ENCODE results near the gene MSTN.
"Not testable (repeated sequence)": the region's sequence is repeated elsewhere in the genome, so short reads cannot be mapped to it uniquely, and the experiment has no call there.

MSTN gene

DNA sequence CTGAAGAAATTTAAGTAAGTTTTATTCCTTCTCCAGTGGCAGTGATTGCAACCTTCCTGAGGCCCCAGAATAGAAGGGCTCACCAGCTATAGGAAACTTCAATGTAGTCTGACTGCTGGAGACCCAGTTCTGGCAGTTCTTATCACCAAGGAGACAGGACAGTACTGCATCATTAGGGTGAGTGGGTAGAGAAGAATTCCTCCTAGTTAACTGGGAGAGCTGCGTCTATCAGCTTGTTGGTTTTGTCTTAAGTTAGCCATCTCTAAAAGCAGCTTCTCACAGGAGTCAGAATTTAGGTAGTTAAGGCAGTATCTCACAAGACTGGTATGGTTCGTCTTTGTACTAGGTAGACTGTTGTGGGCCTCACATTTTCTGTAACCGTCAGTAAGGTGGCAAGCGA is 3.3 kb upstream of the MSTN start:
- no peak for DNase-seq (ENCODE audit: low read depth in 2 of 2, low spot score in 1 of 2)

DNA sequence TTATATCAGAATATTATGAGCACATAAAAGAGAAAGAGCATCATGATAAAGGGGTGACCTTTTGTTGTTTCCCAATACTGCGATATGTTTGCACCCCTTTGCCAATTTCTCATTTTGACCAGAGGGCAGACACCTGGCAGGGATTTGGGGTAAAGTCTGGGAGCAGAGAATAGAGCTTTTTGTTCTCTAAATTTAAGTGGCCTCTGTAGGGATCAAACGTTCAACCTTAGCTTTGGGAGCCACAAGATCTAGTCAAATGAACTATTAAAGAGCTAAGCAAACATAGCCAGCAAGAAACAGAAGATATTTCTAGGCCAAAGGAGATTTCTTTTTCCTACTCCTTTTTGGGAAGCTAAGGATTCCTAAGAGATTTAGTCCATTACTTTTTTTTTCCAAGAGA is 1.1 kb upstream of the MSTN start:
- no peak for DNase-seq (ENCODE audit: low read depth in 2 of 2, low spot score in 1 of 2)

DNA sequence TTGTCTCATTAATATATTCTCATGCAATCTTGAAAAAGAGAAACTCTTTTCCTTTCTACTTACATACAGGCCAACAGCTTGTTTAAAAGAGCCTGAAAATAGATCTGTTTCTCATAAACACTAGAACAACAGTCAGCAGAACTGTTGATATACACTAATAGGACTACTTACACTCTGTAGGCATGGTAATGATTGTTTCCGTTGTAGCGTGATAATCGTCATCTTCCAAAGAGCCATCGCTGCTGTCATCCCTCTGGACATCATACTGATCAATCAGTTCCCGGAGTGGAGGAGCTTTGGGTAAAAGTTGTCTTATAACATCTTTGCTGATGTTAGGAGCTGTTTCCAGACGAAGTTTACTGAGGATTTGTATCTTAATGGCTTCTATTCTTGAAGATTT is 476 bp downstream of the MSTN start:
- no peak for DNase-seq (ENCODE audit: low read depth in 2 of 2, low spot score in 1 of 2)

DNA sequence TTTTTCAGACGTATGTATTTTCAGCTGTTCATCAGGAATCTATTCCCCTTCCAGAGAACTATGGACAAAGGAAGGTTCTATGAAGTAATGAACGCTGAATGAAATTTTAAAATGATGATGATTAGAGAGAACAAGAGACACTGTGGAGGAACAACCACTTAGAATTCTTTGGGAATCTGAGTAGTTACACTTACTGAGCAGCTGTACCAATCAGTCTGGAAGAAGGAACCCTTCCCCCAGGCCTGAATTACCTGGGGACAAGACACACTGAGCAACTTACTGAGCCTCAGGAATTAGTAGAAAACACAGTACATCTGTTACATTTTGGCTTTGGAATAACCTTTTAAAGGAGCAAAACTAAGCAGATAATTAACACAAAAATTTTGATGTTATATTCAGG is 1.9 kb downstream of the MSTN start:
- no peak for DNase-seq (ENCODE audit: low read depth in 2 of 2, low spot score in 1 of 2)

DNA sequence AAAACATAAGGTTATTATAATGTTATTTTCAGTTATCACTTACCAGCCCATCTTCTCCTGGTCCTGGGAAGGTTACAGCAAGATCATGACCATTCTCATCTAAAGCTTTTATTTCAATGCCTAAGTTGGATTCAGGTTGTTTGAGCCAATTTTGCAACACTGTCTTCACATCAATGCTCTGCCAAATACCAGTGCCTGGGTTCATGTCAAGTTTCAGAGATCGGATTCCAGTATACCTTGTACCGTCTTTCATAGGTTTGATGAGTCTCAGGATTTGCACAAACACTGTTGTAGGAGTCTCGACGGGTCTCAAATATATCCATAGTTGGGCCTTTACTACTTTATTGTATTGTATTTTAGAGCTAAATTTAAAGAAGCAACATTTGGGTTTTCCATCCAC is 2.5 kb downstream of the MSTN start:
- DNase-seq (ENCODE audit: low read depth in 2 of 2, low spot score in 1 of 2): no peak

DNA sequence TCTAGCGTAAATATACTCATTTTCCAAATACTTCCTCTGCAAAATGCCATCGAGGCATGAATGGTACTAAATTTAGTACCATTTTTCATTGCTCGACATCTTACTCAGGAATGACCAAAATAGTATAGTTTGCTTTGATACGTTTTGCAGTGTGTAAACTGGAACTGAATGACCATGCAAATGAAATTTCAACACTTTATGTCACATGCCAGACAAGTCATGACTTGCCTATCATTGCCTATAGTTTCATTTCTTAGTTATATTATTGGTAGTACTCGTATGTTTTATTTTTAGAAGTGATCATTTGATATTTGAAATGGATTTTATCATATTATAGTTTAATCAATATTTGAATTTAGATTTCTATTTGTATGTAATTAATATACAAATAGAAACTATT is 9.1 kb downstream of the MSTN start:
- DNase-seq (ENCODE audit: low read depth in 2 of 2, low spot score in 1 of 2): no peak

DNA sequence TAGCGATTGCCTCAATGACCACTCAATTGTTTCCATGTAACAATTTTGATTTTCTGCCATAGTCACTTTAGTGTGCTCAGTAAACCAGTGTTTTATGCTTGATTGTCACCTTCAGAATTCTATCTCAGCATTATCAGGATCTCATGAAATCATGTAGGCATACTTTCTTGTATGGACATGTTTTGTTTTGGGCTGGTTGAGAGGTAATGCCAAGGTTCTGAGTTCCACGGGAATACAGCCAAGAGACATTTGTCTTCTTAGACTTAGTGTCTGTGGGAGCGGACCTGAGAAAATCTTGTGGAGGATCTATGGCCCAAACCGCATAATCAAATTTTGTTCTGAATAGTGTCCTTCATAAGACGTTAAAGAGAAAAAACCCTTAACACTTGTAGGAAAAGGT is 10.2 kb downstream of the MSTN start:
- no peak for DNase-seq (ENCODE audit: low read depth in 2 of 2, low spot score in 1 of 2)

DNA sequence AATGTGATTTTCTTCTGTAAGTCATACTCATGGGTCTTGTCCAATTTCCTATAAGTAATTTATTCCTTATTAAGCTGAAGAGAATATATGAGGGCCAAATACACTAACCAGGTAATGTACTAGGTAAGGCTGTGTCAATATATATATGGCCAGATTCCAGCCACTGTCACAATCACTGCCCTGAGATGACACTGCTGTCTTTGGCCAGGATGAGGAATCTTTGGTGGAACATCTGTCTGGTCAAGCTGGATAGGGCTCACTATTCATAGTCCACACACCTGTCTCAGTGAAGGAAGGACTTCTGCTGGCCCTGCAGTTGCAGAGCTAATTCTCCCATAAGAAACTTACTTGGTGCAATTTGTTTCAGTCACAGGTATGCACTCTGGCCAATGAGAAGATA is 11.3 kb downstream of the MSTN start:
- no peak for DNase-seq (ENCODE audit: low read depth in 2 of 2, low spot score in 1 of 2)

DNA sequence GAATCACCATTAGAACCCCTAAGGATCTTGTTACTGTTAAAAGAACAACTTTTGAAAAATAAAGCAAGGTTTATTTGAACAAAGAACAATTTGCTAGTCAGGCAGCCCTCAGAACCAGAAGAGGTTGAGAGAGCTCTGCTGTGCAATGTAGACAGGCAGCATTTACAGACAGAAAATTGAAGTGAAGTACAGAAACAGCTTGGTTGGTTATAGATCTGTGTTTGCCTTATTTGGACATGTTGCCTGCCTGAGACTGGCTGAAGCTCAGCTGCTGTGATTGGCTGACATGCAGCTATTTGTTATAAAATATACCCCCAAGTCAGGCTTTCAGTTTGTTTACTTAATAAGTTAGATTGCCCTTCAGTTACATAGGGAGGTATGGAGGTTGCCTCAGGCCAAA is 12.5 kb downstream of the MSTN start:
- DNase-seq (ENCODE audit: low read depth in 2 of 2, low spot score in 1 of 2): no peak

DNA sequence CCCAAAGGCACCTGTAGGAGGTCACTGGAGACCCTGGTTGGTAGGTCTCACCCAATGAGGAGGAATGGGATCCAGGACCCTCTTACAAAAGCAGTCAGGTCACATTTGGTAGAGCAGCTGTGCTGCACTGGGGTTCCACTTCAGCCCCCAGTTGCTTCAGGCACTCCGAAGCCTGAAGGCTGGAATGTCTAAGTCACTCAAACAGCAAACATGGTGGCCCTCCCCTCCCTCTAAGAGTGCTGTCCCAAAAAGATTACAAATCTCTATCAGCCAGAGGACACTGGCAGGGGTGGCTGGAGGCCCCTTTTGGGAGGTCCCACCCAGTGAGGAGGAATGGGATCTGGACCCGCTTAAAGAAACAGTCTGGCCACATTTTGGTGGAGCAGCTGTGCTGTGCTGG is 17.7 kb downstream of the MSTN start:
- no peak for DNase-seq (ENCODE audit: low read depth in 2 of 2, low spot score in 1 of 2)

DNA sequence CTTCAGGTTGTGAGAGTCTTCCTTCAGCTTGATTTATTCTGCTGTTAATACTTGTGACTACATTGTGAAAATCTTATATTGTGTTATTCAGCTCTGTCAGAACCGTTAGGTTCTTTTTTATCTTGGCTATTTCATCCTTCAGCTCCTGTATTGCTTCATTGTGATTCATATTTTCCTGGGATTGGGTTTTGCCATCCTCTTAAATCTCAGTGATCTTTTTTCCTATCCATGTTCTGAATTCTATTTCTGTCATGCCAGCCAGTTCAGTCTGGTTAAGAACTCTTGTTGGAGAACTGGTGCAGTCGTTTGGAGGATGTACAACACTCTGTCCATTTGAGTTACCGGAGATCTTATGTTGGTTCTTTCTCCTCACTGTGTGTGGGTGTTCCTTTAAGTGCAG is 19.1 kb downstream of the MSTN start:
- no peak for DNase-seq (ENCODE audit: low read depth in 2 of 2, low spot score in 1 of 2)

DNA sequence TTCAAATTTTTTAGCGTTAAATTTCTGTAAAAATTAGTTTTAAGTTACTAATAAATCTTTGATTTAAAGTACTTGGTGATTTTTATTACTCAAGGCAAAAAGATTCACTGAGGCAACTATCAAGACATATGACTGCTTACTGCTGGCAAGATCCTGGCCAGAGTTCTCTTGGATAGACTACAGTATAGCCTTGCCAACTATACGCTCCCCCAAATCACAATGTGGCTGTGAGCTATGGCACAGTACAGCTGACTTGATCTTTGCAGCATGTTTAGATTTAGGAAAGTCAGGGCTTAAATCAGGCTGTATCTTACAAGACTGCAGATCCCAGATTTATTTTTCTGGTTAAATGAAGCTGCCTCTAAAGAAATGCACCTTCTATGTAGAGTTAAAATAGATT is 26.5 kb downstream of the MSTN start:
- no peak for DNase-seq (ENCODE audit: low read depth in 2 of 2, low spot score in 1 of 2)

DNA sequence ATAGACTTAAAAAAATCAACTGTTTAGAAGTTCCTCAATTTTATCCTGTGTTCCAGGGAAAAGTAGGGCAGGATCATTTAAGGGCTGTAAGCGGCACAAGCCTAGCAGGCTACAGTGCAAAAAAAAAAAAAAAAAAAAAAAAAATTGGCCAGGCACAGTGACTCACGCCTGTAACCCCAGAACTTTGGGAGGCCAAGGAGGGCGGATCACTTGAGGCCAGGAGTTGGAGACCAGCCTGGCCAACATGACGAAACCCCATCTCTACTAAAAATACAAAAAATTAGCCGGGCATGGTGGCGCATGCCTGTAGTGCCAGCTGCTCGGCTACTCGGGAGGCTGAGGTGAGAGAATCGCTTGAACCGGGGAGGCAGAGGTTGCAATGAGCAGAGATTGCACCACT is 28.1 kb downstream of the MSTN start:
- DNase-seq (ENCODE audit: low read depth in 2 of 2, low spot score in 1 of 2): not testable (repeated sequence)

DNA sequence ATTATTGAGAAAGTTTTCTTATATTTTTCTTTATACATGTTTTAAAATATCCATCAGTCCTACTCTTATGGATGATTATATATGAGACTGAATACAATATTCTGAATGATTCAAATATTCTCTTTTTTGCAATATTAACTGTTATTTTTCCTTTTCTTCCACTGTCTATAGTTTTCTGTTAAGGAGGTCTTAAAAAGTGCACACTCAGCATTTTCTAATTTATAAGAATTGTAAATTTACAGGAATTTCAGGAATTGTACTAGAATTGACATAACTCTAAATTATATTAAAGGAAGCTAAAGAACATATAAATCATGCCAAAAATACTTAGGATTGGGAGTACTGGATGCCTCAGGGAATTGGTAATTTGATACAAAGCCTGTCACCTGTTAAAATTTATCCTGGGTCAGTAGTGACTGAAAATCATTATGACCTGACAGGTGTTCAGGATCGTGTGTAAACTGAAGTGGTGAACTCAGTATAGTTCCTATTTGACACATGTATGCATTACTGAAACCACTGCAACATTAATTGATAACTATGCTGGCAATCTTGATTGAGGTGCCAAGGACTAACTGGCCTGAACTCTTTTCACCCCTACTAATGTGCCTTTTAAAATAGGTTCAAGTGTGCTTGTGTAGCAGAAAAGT is 30.4 kb downstream of the MSTN start:
- DNase-seq (ENCODE audit: low read depth in 2 of 2, low spot score in 1 of 2): no peak

DNA sequence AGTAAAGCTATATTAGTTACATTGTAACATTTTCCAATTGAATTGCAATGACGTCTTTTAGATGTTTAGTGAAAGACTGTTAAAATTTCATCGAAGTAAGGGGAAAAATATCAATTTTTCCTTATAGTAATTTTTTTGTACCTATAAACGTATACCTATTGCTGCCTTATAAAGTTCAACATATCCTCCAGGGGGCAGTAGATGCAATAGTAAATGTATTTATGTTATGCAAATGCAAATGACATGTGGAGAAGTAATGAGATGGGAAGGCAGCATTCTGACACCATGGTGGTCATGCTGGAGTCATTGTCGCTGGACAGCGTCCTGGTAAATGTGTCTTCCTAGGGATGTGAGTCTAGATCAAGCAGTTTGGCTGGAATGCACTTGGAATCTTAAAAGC is 38.7 kb downstream of the MSTN start:
- DNase-seq (ENCODE audit: low read depth in 2 of 2, low spot score in 1 of 2): no peak

DNA sequence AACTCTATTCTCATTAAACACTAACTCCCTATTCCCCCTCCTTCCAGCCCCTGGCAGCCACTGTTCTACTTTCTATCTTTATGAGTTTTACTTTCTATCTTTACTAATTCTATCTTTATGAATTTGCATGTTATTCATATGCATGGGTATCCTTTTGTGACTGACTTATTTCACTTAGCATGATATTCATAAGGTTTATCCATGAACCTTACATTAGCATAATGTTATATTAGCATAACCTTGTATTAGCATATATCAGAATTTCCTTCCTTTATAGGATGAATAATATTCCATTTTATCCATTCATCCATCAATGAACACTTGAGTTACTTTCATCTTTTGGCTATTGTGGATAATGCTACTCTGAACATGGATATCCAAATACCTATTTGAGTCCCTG is 41.8 kb downstream of the MSTN start:
- no peak for DNase-seq (ENCODE audit: low read depth in 2 of 2, low spot score in 1 of 2)

DNA sequence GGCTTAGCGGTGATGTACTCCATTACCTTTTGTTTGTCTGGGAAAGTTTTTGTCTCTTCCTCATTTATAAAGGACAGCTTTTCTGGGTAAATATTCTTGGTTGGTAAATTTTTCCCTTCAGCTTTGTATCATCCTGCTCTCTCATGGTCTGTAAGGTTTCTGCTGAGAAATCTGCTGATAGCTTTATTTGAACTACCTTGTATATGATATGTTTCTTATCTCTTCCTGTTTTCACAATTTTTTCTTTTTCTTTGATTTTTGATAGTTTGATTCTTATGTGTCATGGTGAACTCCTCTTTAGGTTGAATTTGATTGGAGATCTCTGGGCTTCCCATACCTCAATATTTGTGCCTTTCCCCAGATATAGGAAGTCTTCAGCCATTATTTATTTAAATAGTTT is 44.7 kb downstream of the MSTN start:
- no peak for DNase-seq (ENCODE audit: low read depth in 2 of 2, low spot score in 1 of 2)

DNA sequence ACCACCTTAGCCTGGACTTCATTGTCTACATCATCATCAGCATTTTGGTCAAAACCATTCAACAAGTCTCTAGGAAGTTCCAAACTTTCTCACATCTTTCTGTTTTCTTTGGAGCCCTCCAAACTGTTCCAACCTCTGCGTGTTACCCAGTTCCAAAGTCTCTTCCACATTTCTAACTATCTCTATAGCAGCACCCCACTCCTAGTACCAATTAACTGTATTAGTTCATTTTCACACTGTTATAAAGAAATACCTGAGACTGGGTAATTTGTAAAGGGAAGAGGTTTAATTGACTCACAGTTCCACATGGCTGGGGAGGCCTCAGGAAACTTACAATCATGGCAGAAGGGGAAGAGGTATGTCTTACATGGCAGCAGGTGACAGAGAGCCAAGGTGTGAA is 46.6 kb downstream of the MSTN start:
- not testable (repeated sequence) for DNase-seq (ENCODE audit: low read depth in 2 of 2, low spot score in 1 of 2)
